Chondrocyte (in vitro differentiated cells): Measurements from ENCODE around the gene VMO1. TPM values are rescaled to one million over a fixed set of nuclear protein-coding genes. Genes with fewer than 3 reads are reported as not detected.

ENCODE experiments used
- DNase-seq: peaks from one replicate; pipeline ENCODE4 v3.0.0; 2021; ENCODE audit warnings: mixed read lengths, low spot score
- H3K27ac Mint-ChIP-seq: one replicate; pipeline ENCODE4 v1.8.0; 2021; ENCODE audit warnings: mild to moderate bottlenecking, moderate library complexity, mixed read lengths; ENCODE audit not compliant: unreplicated experiment
- H3K27me3 Mint-ChIP-seq: 2 replicates; pipeline ENCODE4 v1.8.0; 2021; ENCODE audit warnings: low read depth, mixed read lengths
- H3K36me3 Mint-ChIP-seq: 2 replicates; pipeline ENCODE4 v1.8.0; 2021; ENCODE audit warnings: low read depth, mixed read lengths
- H3K4me1 Mint-ChIP-seq: 2 replicates; pipeline ENCODE4 v1.8.0; 2021; ENCODE audit warnings: low read depth, mild to moderate bottlenecking, mixed read lengths
- H3K4me3 Mint-ChIP-seq: one replicate; pipeline ENCODE4 v1.8.0; 2021; ENCODE audit warnings: mild to moderate bottlenecking, moderate library complexity, mixed read lengths; ENCODE audit not compliant: unreplicated experiment
- H3K9me3 Mint-ChIP-seq: 2 replicates; pipeline ENCODE4 v1.8.0; 2021; ENCODE audit warnings: low read depth, mixed read lengths
- total RNA-seq: library from RNA; stranded (reverse); gene quantifications from 3 replicates; pipeline ENCODE4 v1.2.1, GENCODE V29; 2021
- TF ChIP-seq, protein P1 (sequence below): fragments of 200-600 bp; sonication (generic); IDR thresholded peaks from 2 replicates; pipeline ENCODE4 v1.5.0; 2021; ENCODE audit warnings: antibody characterized with exemption, mild to moderate bottlenecking, moderate library complexity

Gene VMO1
- total RNA-seq, 1 donor from 2014 or later, result 1.2 TPM

DNA sequence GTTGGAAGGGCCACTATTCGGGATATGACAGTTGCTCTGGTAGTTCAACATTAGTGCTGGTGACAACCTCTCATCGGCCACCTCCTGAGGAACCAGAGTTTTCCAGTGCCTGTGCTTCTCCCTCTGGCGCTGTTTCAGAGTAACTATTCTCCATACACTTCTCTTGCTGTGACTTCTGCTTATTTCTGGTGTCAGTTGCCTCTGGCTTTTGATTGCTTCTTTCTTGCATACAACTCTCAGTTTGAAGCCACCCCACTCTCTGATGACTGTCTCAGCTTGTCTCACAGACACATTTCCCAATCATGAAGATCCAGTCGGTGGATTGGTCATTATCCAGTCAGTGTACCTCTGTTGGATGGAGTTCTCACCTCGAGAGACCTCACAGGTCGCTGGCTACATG lies 17.9 kb downstream of the VMO1 start:
- no peaks in the 10 kb centered on the region for H3K36me3 Mint-ChIP-seq
- H3K9me3 Mint-ChIP-seq, result no peaks in the 10 kb centered on the region
- H3K27me3 Mint-ChIP-seq, result peaks cover 21% of the 10 kb centered on the region
- H3K27ac Mint-ChIP-seq, result no peak overlapping the region
- TF ChIP-seq, protein P1, sequence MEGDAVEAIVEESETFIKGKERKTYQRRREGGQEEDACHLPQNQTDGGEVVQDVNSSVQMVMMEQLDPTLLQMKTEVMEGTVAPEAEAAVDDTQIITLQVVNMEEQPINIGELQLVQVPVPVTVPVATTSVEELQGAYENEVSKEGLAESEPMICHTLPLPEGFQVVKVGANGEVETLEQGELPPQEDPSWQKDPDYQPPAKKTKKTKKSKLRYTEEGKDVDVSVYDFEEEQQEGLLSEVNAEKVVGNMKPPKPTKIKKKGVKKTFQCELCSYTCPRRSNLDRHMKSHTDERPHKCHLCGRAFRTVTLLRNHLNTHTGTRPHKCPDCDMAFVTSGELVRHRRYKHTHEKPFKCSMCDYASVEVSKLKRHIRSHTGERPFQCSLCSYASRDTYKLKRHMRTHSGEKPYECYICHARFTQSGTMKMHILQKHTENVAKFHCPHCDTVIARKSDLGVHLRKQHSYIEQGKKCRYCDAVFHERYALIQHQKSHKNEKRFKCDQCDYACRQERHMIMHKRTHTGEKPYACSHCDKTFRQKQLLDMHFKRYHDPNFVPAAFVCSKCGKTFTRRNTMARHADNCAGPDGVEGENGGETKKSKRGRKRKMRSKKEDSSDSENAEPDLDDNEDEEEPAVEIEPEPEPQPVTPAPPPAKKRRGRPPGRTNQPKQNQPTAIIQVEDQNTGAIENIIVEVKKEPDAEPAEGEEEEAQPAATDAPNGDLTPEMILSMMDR, result no peak
- H3K4me3 Mint-ChIP-seq, result no peak overlapping the region
- no peaks in the 10 kb centered on the region for H3K4me1 Mint-ChIP-seq
- no peak for DNase-seq

DNA sequence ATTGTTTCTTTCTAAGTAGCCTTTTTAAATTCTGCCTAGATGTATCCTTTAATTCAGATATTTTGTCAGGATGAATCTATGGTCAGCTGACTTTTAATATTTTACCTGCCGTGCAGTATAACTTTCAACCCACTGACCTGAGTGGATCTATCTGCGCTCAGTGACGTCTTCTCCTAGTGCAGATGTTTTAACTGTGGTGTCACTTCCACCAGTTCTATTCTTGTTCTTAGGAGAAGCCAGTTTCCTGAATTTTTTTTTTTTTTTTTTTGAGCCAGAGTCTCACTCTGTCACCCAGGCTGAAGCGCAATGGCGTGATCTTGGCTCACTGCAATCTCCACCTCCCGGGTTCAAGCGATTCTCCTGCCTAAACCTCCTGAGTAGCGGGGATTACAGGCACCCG lies 19.4 kb downstream of the VMO1 start:
- TF ChIP-seq, protein P1, result no peak
- H3K27ac Mint-ChIP-seq, result no peak overlapping the region
- peaks cover 10% of the 10 kb centered on the region for H3K27me3 Mint-ChIP-seq
- H3K36me3 Mint-ChIP-seq, result no peaks in the 10 kb centered on the region
- H3K4me1 Mint-ChIP-seq, result no peaks in the 10 kb centered on the region
- no peak for DNase-seq
- H3K4me3 Mint-ChIP-seq, result no peak overlapping the region
- H3K9me3 Mint-ChIP-seq, result no peaks in the 10 kb centered on the region

DNA sequence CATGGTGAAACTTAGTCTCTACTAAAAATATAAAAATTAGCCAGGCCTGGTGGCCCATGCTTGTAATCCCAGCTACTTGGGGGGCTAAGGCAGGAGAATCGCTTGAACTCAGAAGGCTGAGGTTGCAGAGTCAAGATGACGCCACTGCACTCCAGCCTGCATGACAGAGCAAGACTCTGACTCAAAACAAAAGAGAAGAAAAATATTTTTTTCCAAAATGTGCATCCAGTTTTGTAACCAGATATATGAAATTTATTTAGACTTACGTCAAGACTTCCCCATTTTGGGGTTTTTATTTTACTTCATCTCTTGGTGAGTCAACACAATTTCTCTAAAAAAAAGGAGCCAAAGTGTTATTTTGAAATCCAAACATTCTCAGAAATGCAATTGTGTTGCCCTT lies 20.0 kb downstream of the VMO1 start:
- no peaks in the 10 kb centered on the region for H3K9me3 Mint-ChIP-seq
- TF ChIP-seq, protein P1, result no peak
- no peaks in the 10 kb centered on the region for H3K4me1 Mint-ChIP-seq
- H3K27me3 Mint-ChIP-seq, result peaks cover 6% of the 10 kb centered on the region
- H3K36me3 Mint-ChIP-seq, result no peaks in the 10 kb centered on the region
- DNase-seq, result peak; percentile 5
- no peak overlapping the region for H3K4me3 Mint-ChIP-seq
- no peak overlapping the region for H3K27ac Mint-ChIP-seq

DNA sequence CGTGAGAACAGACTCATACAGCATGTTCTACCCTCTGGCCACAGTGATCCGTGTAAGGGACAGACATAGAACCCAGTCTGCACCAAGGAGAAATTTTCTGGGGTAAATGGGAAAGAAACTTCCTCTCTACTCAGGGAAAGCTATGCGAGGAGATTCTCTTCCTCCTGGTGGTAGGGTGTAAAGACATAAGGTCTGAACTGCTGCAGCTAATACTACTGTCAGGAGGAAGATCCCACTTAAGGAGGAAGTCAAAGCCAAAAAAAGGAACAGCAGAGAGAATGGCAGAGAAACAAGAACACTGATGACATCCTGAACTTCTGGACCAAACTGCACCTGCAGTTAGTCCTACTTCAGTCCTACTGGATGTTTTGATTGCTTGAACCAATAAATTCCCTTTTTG lies 21.6 kb downstream of the VMO1 start:
- TF ChIP-seq, protein P1, result no peak
- H3K27ac Mint-ChIP-seq, result no peak overlapping the region
- no peaks in the 10 kb centered on the region for H3K36me3 Mint-ChIP-seq
- H3K4me3 Mint-ChIP-seq, result no peak overlapping the region
- peaks cover 14% of the 10 kb centered on the region for H3K27me3 Mint-ChIP-seq
- DNase-seq, result no peak
- H3K4me1 Mint-ChIP-seq, result no peaks in the 10 kb centered on the region
- H3K9me3 Mint-ChIP-seq, result no peaks in the 10 kb centered on the region

DNA sequence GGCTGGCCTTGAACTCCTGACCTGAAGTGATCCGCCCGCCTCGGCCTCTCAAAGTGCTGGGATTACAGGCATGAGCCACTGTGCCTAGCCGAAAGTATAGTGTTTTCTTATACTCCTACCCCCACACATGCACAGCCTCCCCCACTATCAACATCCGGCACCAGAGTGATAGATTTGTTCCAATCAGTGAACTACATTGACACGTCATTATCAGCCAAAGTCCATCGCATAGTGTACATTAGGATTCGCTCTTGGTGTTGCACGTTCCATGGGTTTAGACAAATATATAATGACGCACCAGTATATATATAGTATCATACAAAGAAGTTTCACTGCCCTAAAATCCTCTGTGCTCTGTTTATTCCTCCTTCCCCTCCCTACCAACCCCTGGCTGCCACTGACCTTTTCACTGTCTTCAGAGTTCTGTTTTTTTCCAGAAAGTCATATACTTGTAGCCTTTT lies 26.4 kb downstream of the VMO1 start:
- H3K27me3 Mint-ChIP-seq, result peaks cover 33% of the 10 kb centered on the region
- no peak overlapping the region for H3K4me3 Mint-ChIP-seq
- DNase-seq, result peak; percentile 25
- no peaks in the 10 kb centered on the region for H3K9me3 Mint-ChIP-seq
- H3K27ac Mint-ChIP-seq, result no peak overlapping the region
- H3K36me3 Mint-ChIP-seq, result peaks cover 2% of the 10 kb centered on the region
- no peaks in the 10 kb centered on the region for H3K4me1 Mint-ChIP-seq
- TF ChIP-seq, protein P1, result no peak
